Posterior vena cava (tissue), 2 donors: ENCODE results near the gene FRAT1. TPM values are rescaled to one million over a fixed set of nuclear protein-coding genes. Genes with fewer than 3 reads are reported as not detected.
"Not testable (repeated sequence)": the region's sequence is repeated elsewhere in the genome, so short reads cannot be mapped to it uniquely, and the experiment has no call there.

Experiments used
- DNase-seq: peaks from one replicate; pipeline ENCODE4 v3.0.0-alpha.2; 2020; ENCODE audit warnings: low spot score
- intact Hi-C, 2 donors: fragments of 100-400 bp; cut with DNase I; formaldehyde crosslinking; loops; one replicate each; pipeline versions ENCODE4 v1.14.1 to v1.14.2; 2022 to 2023
- total RNA-seq, 2 donors: library from RNA; stranded (reverse); fragmentation: NEBNext Ultra II Directional; extraction: Animal tissue kit (Norgen Biotek cat#: 25700); gene quantifications; one replicate each; pipeline ENCODE4 v1.2.1, GENCODE V29; 2021
- donor health status: DM: yes; HTN: yes; CAD: no.
- donor health status: DM: yes; HTN: yes; CAD: no.

FRAT1 gene
- total RNA-seq, 2 donors from 2014 or later: 2.1 to 4.2 TPM

- intact Hi-C loops: no loop called here
- DNase-seq: peak; percentile 75
These were observed 13.7 kb downstream of the FRAT1 start for GRCh38 chr10:97332591-97333350.

- intact Hi-C loops: no loop called here
- no peak for DNase-seq
These were observed 14.2 kb downstream of the FRAT1 start for GRCh38 chr10:97333351-97333600.

GRCh38 chr10:97333601-97334369 is 14.7 kb downstream of the FRAT1 start:
- peak; percentile 91 for DNase-seq
- intact Hi-C loops: no loop called here

- peak; percentile 97 for DNase-seq
- intact Hi-C loops: loop anchor here in 1 of 2 donors (1.0 kb wide), 1 partner anchor 20 kb away; no protein-coding TSS in a partner anchor
These were observed 15.5 kb downstream of the FRAT1 start, which contains the start of gene FRAT2 for GRCh38 chr10:97334370-97335175. Gene FRAT2 (minus strand): TSS chr10:97334729. CDS start chr10:97334572, 157 bp downstream.

- peak; percentile 76 for DNase-seq
- intact Hi-C loops: loop anchor here in 1 of 2 donors (1.0 kb wide), 1 partner anchor 19 kb away; no protein-coding TSS in a partner anchor
These were observed 16.1 kb downstream of the FRAT1 start for GRCh38 chr10:97335188-97335619.

- intact Hi-C loops: no loop called here
- DNase-seq: no peak
These were observed 16.9 kb downstream of the FRAT1 start for GRCh38 chr10:97336006-97336405.

GRCh38 chr10:97336446-97336845 is 17.4 kb downstream of the FRAT1 start:
- intact Hi-C loops: no loop called here

GRCh38 chr10:97336942-97337831 is 18.1 kb downstream of the FRAT1 start:
- intact Hi-C loops: no loop called here

More at GRCh38 chr10:97336446-97336845, 17.4 kb downstream of the FRAT1 start:
- no peak for DNase-seq

GRCh38 chr10:97338041-97338440 is 19.0 kb downstream of the FRAT1 start:
- intact Hi-C loops: no loop called here
- peak; percentile 35 for DNase-seq

More at GRCh38 chr10:97336942-97337831, 18.1 kb downstream of the FRAT1 start:
- peak; percentile 56 for DNase-seq

- intact Hi-C loops: no loop called here
- no peak for DNase-seq
These were observed 22.3 kb downstream of the FRAT1 start for GRCh38 chr10:97341416-97341815.

- intact Hi-C loops, DNase-seq: not testable (repeated sequence)
These were observed 24.6 kb downstream of the FRAT1 start for GRCh38 chr10:97343664-97344063.

GRCh38 chr10:97347317-97347716 is 28.2 kb downstream of the FRAT1 start:
- DNase-seq: no peak
- intact Hi-C loops: no loop called here

GRCh38 chr10:97349752-97350513 is 30.9 kb downstream of the FRAT1 start:
- no peak for DNase-seq
- intact Hi-C loops: no loop called here

- no peak for DNase-seq
- intact Hi-C loops: loop anchor here in 1 of 2 donors (1.0 kb wide), 1 partner anchor 19 kb away; no protein-coding TSS in a partner anchor
These were observed 34.9 kb downstream of the FRAT1 start for GRCh38 chr10:97353945-97354344.

- no peak for DNase-seq
- intact Hi-C loops: no loop called here
These were observed 36.5 kb downstream of the FRAT1 start for GRCh38 chr10:97355571-97355975.

- no peak for DNase-seq
- intact Hi-C loops: no loop called here
These were observed 37.3 kb downstream of the FRAT1 start for GRCh38 chr10:97356318-97356914.

- intact Hi-C loops: no loop called here
- DNase-seq: no peak
These were observed 37.8 kb downstream of the FRAT1 start for GRCh38 chr10:97356918-97357317.
